Endothelial cell of umbilical vein (primary cell): ENCODE data around the gene HHIP. TPM values are rescaled to one million over a fixed set of nuclear protein-coding genes. Genes with fewer than 3 reads are reported as not detected.

ENCODE experiments used
- BruUV-seq: library from RNA; stranded (reverse); fragments of 400-500 nt; replicated peaks from 2 replicates; lab custom pipeline; 2021; lab: Mats Ljungman, UMichigan
- CTCF ChIA-PET: fragments of 300-600, 350-600 bp; sonication (Branson Sonifier 250); formaldehyde crosslinking; loops from one replicate; lab custom pipeline; 2021; ENCODE audit warnings: antibody characterized with exemption, inconsistent platforms; lab: Charles Lee
- POLR2A ChIA-PET: fragments of 300-600, 350-600 bp; sonication (Branson Sonifier 250); formaldehyde crosslinking; loops from one replicate; lab custom pipeline; 2021; ENCODE audit warnings: antibody characterized with exemption, inconsistent platforms; lab: Charles Lee
- DNase-seq: peaks from one replicate; pipeline ENCODE4 v3.0.0-alpha.2; 2011; ENCODE audit warnings: low read depth, low spot score
- FAIRE-seq: peaks from 2 replicates; lab custom pipeline; 2011; peaks lifted over from hg19 to GRCh38; lab: Jason Lieb, UNC
- H2AFZ ChIP-seq: 2 replicates; pipeline ENCODE4 v1.6.0; 2012; ENCODE audit warnings: low read depth, low read length, control low read depth, inconsistent platforms
- H3K27ac ChIP-seq: 2 replicates; pipeline ENCODE4 v1.5.1; 2011; ENCODE audit warnings: low read depth, mild to moderate bottlenecking, control low read depth, low read length, moderate library complexity; ENCODE audit not compliant: insufficient read depth
- H3K27me3 ChIP-seq, 2 experiments: 2 replicates each; pipeline versions ENCODE4 v1.6.0 to v1.6.1; 2011; ENCODE audit warnings: low read length in 2 of 2, mixed read lengths in 1 of 2; ENCODE audit not compliant: control insufficient read depth in 2 of 2, insufficient read depth in 2 of 2
- H3K36me3 ChIP-seq, 2 experiments: 2 replicates in 1 of 2; 3 replicates in 1 of 2; pipeline ENCODE4 v1.5.1; 2011; ENCODE audit warnings: low read length in 2 of 2, mild to moderate bottlenecking in 1 of 2, moderate library complexity in 1 of 2; ENCODE audit not compliant: control insufficient read depth in 2 of 2, insufficient read depth in 2 of 2; ENCODE audit errors: extremely low read depth in 1 of 2
- H3K4me1 ChIP-seq: 3 replicates; pipeline ENCODE4 v1.5.1; 2011; ENCODE audit warnings: mild to moderate bottlenecking, low read length; ENCODE audit not compliant: control insufficient read depth, insufficient read depth; ENCODE audit errors: extremely low read depth
- H3K4me2 ChIP-seq: 2 replicates; pipeline ENCODE4 v1.6.1; 2011; ENCODE audit warnings: low read length, control low read depth, mixed read lengths; ENCODE audit not compliant: insufficient read depth
- H3K4me3 ChIP-seq, 3 experiments: fragments of 200-600 bp in 1 of 3; sonication (generic), shearing (Covaris generic) in 1 of 3; replicated peaks in 1 of 3; 2 replicates each; pipeline ENCODE4 v1.5.1; 2011 to 2016; ENCODE audit warnings: control low read depth in 3 of 3, low read length in 3 of 3, mild to moderate bottlenecking in 2 of 3, inconsistent platforms in 1 of 3, low read depth in 1 of 3, moderate library complexity in 1 of 3; ENCODE audit not compliant: insufficient read depth in 1 of 3
- H3K79me2 ChIP-seq: 2 replicates; pipeline ENCODE4 v1.6.0; 2012; ENCODE audit warnings: low read length, inconsistent platforms; ENCODE audit not compliant: control insufficient read depth, insufficient read depth
- H3K9ac ChIP-seq: replicated peaks from 2 replicates; pipeline ENCODE3; 2011; ENCODE audit warnings: low read length, control low read depth; ENCODE audit not compliant: insufficient read depth; ENCODE audit errors: extremely low read depth
- H3K9me1 ChIP-seq: replicated peaks from 3 replicates; pipeline ENCODE4 v1.6.0; 2011; ENCODE audit warnings: mild to moderate bottlenecking, low read length; ENCODE audit not compliant: control insufficient read depth, insufficient read depth; ENCODE audit errors: extremely low read depth
- H3K9me3 ChIP-seq: replicated peaks from 2 replicates; pipeline ENCODE4 v1.5.1; 2012; ENCODE audit warnings: low read length, inconsistent platforms; ENCODE audit not compliant: control insufficient read depth, insufficient read depth
- H4K20me1 ChIP-seq: replicated peaks from 2 replicates; pipeline ENCODE3; 2011; ENCODE audit warnings: mild to moderate bottlenecking, low read length; ENCODE audit not compliant: control insufficient read depth, insufficient read depth; ENCODE audit errors: extremely low read depth
- EZH2 ChIP-seq: IDR thresholded peaks from 2 replicates; pipeline ENCODE4 v1.6.1; 2012; ENCODE audit warnings: borderline replicate concordance, low read depth, mild to moderate bottlenecking, moderate library complexity, low read length, inconsistent platforms; ENCODE audit not compliant: severe bottlenecking
- GATA2 ChIP-seq: IDR thresholded peaks from 2 replicates; pipeline ENCODE4 v1.7.0; 2011; ENCODE audit warnings: low read depth, mild to moderate bottlenecking, moderate library complexity, mixed read lengths, low read length; ENCODE audit not compliant: insufficient read length, insufficient read depth
- JUN ChIP-seq: IDR thresholded peaks from 2 replicates; pipeline ENCODE4 v1.6.1; 2011; ENCODE audit warnings: borderline replicate concordance, low read depth; ENCODE audit not compliant: insufficient read length, insufficient read depth
- MYC ChIP-seq: IDR thresholded peaks from one replicate; pipeline ENCODE4 v1.6.1; 2011; ENCODE audit warnings: mild to moderate bottlenecking, low read depth, low read length
- POLR2AphosphoS5 ChIP-seq: IDR thresholded peaks from 2 replicates; pipeline ENCODE4 v1.6.1; 2012; ENCODE audit warnings: low read depth, mild to moderate bottlenecking, control low read depth, low read length, moderate library complexity; ENCODE audit not compliant: insufficient read depth
- dilution Hi-C: fragments of 300-500 bp; cut with MboI; formaldehyde crosslinking; loops from one replicate; pipeline ENCODE4 v1.15.0; 2019; ENCODE audit warnings: low sequenced_read_pairs; ENCODE audit not compliant: extremely low pct_ligation_motif_present
- intact Hi-C: fragments of 100-400 bp; cut with micrococcal nuclease; formaldehyde crosslinking; loops from one replicate; pipeline ENCODE4 v1.10.0; 2022
- polyA plus RNA-seq, 4 experiments: library from polyadenylated mRNA; depleted of rRNA in 3 of 4; stranded (reverse) in 3 of 4; unstranded in 1 of 4; fragments of >200 nt; gene quantifications; 2 replicates each; pipeline versions ENCODE4 v1.2.1 to v1.2.3, GENCODE V29; 2011 to 2012; ENCODE audit warnings: missing spikeins in 1 of 4
- total RNA-seq: library from RNA; stranded (reverse); gene quantifications from 2 replicates; pipeline ENCODE4 v1.2.3, GENCODE V29; 2021
- TF ChIP-seq, protein P1 (sequence below): IDR thresholded peaks from 2 replicates; pipeline ENCODE4 v1.6.1; 2011; ENCODE audit not compliant: insufficient read depth, insufficient read length
- TF ChIP-seq, protein P2 (sequence below), 2 donors: IDR thresholded peaks; 1 replicate in 1 of 2; 2 replicates in 1 of 2; pipeline ENCODE4 v1.5.1; 2011; ENCODE audit warnings: low read length in 2 of 2, mild to moderate bottlenecking in 2 of 2, moderate library complexity in 2 of 2, control low read depth in 1 of 2, inconsistent platforms in 1 of 2, low read depth in 1 of 2; ENCODE audit not compliant: insufficient read depth in 1 of 2; ENCODE audit errors: extremely low read depth in 1 of 2

The HHIP gene
- total and polyA plus RNA-seq, 2 donors (not counting 3 experiments of a cell fraction or from before 2014, with no cell fraction given), result 239 to 971 TPM

DNA sequence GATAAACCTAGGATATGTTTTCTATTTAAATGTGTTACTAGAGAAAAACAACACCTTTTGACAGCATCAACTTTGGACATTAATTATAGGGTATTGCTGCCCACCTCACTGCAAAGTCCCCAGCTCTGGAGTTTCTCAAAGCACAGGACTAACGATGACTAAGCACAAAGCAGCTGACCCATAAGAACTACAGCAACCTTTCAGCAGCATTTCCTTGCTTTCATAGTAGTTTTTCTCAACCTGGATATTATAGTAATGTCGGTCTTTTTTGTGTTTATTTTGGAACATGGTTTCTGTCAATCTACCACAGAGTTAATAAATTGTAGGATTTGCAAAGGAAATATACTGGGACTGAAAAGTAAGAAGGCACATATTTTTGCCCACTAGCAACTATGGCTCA, 21.5 kb downstream of the HHIP start:
- Histone ChIP-seq H2AFZ (no peak overlapping the region), H3K4me1 (peaks cover 18% of the 10 kb centered on the region), H3K9ac (no peak overlapping the region), H4K20me1 (peaks cover 3% of the 10 kb centered on the region), H3K36me3 (peaks cover 16 to 64% of the 10 kb centered on the region in 2 experiments), H3K27ac (no peak overlapping the region), H3K9me1 (no peaks in the 10 kb centered on the region), H3K4me2 (no peak overlapping the region), H3K79me2 (peaks cover 72% of the 10 kb centered on the region), H3K4me3 (no peak overlapping the region), H3K9me3 (no peaks in the 10 kb centered on the region), H3K27me3 (no peaks in the 10 kb centered on the region)
- FAIRE-seq (no peak), DNase-seq (peak; percentile 72)
- TF ChIP-seq EZH2 (no peak), POLR2AphosphoS5 (peak; percentile 2)
- TF ChIP-seq, protein P1, sequence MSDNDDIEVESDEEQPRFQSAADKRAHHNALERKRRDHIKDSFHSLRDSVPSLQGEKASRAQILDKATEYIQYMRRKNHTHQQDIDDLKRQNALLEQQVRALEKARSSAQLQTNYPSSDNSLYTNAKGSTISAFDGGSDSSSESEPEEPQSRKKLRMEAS, result no peak
- POLR2A ChIA-PET, result no interaction called here
- dilution Hi-C loops, result no loop called here
- intact Hi-C loops, result no loop called here
- CTCF ChIA-PET, result interaction anchor here (1.1 kb wide), 1 partner anchor 110 kb away, joined by 3 read pairs; no protein-coding TSS in a partner anchor
- BruUV-seq, result no TSS peak

DNA sequence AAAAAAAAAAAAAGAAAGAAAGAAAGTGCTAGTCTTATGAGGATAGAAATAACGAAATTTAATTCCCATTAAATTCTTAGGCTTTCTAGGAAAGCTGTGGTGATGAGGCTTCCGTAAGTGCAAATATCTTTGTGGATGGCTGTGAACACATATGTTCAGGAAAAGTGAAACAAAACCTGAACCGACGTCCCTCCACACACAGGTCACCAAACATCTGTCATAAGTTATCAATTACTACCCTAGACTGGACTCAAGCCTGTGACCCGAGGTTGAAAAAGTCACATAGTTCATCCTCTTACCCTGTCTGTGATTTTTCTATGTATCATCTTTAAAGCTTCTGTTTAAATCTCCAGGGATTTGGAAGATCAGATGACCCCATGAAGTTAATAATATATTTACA, 24.8 kb downstream of the HHIP start:
- CTCF ChIA-PET, result no interaction called here

More for the DNA sequence above, 24.8 kb downstream of the HHIP start:
- H3K4me3 ChIP-seq, result no peak overlapping the region
- no TSS peak for BruUV-seq
- H4K20me1 ChIP-seq, result no peaks in the 10 kb centered on the region
- DNase-seq (no peak), FAIRE-seq (no peak)
- H3K36me3 ChIP-seq, result peaks cover 11 to 48% of the 10 kb centered on the region in 2 experiments
- intact Hi-C loops, result no loop called here
- no peak overlapping the region for H2AFZ ChIP-seq
- POLR2A ChIA-PET, result no interaction called here
- peaks cover 13% of the 10 kb centered on the region for H3K4me1 ChIP-seq
- H3K4me2 ChIP-seq, result no peak overlapping the region
- peaks cover 2% of the 10 kb centered on the region for H3K9me1 ChIP-seq
- no peaks in the 10 kb centered on the region for H3K27me3 ChIP-seq
- TF ChIP-seq POLR2AphosphoS5 (peak; percentile 7), JUN (no peak), MYC (no peak), EZH2 (no peak), GATA2 (no peak)
- TF ChIP-seq, protein P2, sequence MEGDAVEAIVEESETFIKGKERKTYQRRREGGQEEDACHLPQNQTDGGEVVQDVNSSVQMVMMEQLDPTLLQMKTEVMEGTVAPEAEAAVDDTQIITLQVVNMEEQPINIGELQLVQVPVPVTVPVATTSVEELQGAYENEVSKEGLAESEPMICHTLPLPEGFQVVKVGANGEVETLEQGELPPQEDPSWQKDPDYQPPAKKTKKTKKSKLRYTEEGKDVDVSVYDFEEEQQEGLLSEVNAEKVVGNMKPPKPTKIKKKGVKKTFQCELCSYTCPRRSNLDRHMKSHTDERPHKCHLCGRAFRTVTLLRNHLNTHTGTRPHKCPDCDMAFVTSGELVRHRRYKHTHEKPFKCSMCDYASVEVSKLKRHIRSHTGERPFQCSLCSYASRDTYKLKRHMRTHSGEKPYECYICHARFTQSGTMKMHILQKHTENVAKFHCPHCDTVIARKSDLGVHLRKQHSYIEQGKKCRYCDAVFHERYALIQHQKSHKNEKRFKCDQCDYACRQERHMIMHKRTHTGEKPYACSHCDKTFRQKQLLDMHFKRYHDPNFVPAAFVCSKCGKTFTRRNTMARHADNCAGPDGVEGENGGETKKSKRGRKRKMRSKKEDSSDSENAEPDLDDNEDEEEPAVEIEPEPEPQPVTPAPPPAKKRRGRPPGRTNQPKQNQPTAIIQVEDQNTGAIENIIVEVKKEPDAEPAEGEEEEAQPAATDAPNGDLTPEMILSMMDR (IDR thresholded peaks at IDR 0.05; ENCODE audit: extremely low read depth in 1 of 2, insufficient read depth in 1 of 2, low read depth in 1 of 2, low read length in 2 of 2), result no peak
- TF ChIP-seq, protein P1, result no peak
- H3K9me3 ChIP-seq, result no peaks in the 10 kb centered on the region
- peaks cover 68% of the 10 kb centered on the region for H3K79me2 ChIP-seq
- H3K27ac ChIP-seq, result no peak overlapping the region
- dilution Hi-C loops, result no loop called here
- no peak overlapping the region for H3K9ac ChIP-seq
